AG04450 (cell line): ENCODE data around the gene YIF1A. TPM values are rescaled to one million over a fixed set of nuclear protein-coding genes. Genes with fewer than 3 reads are reported as not detected.

Experiments used
- CTCF ChIA-PET: fragments of 300-600, 350-600 bp; formaldehyde crosslinking; extraction: SDS; loops from one replicate; lab custom pipeline; 2022; ENCODE audit warnings: antibody characterized with exemption, inconsistent platforms; lab: Charles Lee
- POLR2A ChIA-PET: fragments of 350-600 bp; formaldehyde crosslinking; extraction: SDS; loops from one replicate; lab custom pipeline; 2021; ENCODE audit warnings: antibody characterized with exemption, inconsistent platforms; lab: Yijun Ruan, JAX
- DNase-seq: peaks from one replicate; pipeline ENCODE4 v3.0.0-alpha.2; 2011; ENCODE audit warnings: low read depth, low spot score
- H3K27ac ChIP-seq: one replicate; pipeline ENCODE4 v1.5.1; 2012; ENCODE audit warnings: low read depth, low read length, control low read depth
- H3K27me3 ChIP-seq: one replicate; pipeline ENCODE4 v1.6.0; 2012; ENCODE audit warnings: low read length; ENCODE audit not compliant: control insufficient read depth, insufficient read depth
- H3K4me3 ChIP-seq: 2 replicates; pipeline ENCODE4 v1.5.1; 2011; ENCODE audit warnings: mild to moderate bottlenecking, low read depth, low read length, control low read depth
- H3K9me3 ChIP-seq: 2 replicates; pipeline ENCODE4 v1.5.1; 2012; ENCODE audit warnings: low read length; ENCODE audit not compliant: control insufficient read depth, insufficient read depth
- CTCF ChIP-seq: IDR thresholded peaks from 2 replicates; pipeline ENCODE4 v1.5.1; 2011; ENCODE audit warnings: low read depth, low read length, control low read depth, inconsistent platforms
- polyA plus RNA-seq: library from polyadenylated mRNA; depleted of rRNA; stranded (reverse); fragments of >200 nt; gene quantifications from 2 replicates; pipeline ENCODE4 v1.2.3, GENCODE V29; 2011

The YIF1A gene
- polyA plus RNA-seq, 1 experiment: 126 TPM

- ChIA-PET CTCF (interaction anchor here (0.6 to 3.7 kb wide), 6 partner anchors 11 to 372 kb away, joined by 3 to 18 read pairs (median 5); partner anchors contain the start of gene BRMS1), POLR2A (interaction anchor here (1.9 kb wide), 1 partner anchor 16 kb away, joined by 7 read pairs; no protein-coding TSS in a partner anchor)
- Histone ChIP-seq H3K9me3 (no peaks in the 10 kb centered on the region), H3K27me3 (no peaks in the 10 kb centered on the region), H3K4me3 (no peak overlapping the region), H3K27ac (no peak overlapping the region)
- TF ChIP-seq CTCF: no peak
- DNase-seq: no peak
Measured at GRCh38 chr11:66283461-66284105, 5.4 kb downstream of the YIF1A start.

- TF ChIP-seq CTCF: peak; percentile 83
Measured at GRCh38 chr11:66282468-66283455, 6.2 kb downstream of the YIF1A start.

GRCh38 chr11:66281776-66282467, 7.0 kb downstream of the YIF1A start:
- ChIA-PET POLR2A (interaction anchor here (0.5 to 1.9 kb wide), 4 partner anchors 9 to 26 kb away, joined by 3 to 7 read pairs (median 3); partner anchors contain the start of gene TMEM151A), CTCF (interaction anchor here (0.6 to 3.7 kb wide), 11 partner anchors 9 to 64 kb away, joined by 3 to 18 read pairs (median 3); partner anchors contain the start of genes RAB1B, RIN1 and TMEM151A)
- Histone ChIP-seq H3K9me3 (no peaks in the 10 kb centered on the region), H3K4me3 (no peak overlapping the region), H3K27me3 (no peaks in the 10 kb centered on the region), H3K27ac (no peak overlapping the region)
- DNase-seq: no peak
- TF ChIP-seq CTCF: no peak

More at GRCh38 chr11:66282468-66283455, 6.2 kb downstream of the YIF1A start:
- CTCF ChIA-PET: interaction anchor here (0.6 to 3.7 kb wide), 13 partner anchors 8 to 94 kb away, joined by 3 to 18 read pairs (median 3); partner anchors contain the start of genes BRMS1, RAB1B, RIN1 and TMEM151A
- Histone ChIP-seq H3K9me3 (no peaks in the 10 kb centered on the region), H3K4me3 (no peak overlapping the region), H3K27me3 (no peaks in the 10 kb centered on the region), H3K27ac (no peak overlapping the region)
- DNase-seq: peak; percentile 82
- POLR2A ChIA-PET: interaction anchor here (0.5 to 1.9 kb wide), 4 partner anchors 9 to 184 kb away, joined by 3 to 7 read pairs (median 4); partner anchors contain the start of genes RIN1 and TMEM151A

GRCh38 chr11:66281001-66281400, 7.9 kb downstream of the YIF1A start:
- Histone ChIP-seq H3K27me3 (no peaks in the 10 kb centered on the region), H3K27ac (no peak overlapping the region), H3K9me3 (no peaks in the 10 kb centered on the region; the same call in 1 of the 2 replicates), H3K4me3 (no peak overlapping the region)
- ChIA-PET POLR2A (interaction anchor here (0.5 to 1.2 kb wide), 2 partner anchors 9 to 25 kb away, joined by 3 read pairs; no protein-coding TSS in a partner anchor), CTCF (interaction anchor here (1.2 to 3.7 kb wide), 3 partner anchors 9 to 58 kb away, joined by 3 to 18 read pairs (median 8); no protein-coding TSS in a partner anchor)
- no peak for TF ChIP-seq CTCF
- no peak for DNase-seq
